SK-N-SH treated with all-trans-retinoic acid at 6 μM for 48 hours (cell line): ENCODE data around the gene CD83.

Experiments used
- ATAC-seq: fragments of 200-7000 bp; cut with Tn5 transposase; 3 replicates; pipeline ENCODE4 v1.9.1; 2020; ENCODE audit warnings: mild to moderate bottlenecking, moderate library complexity
- ARNTL ChIP-seq: fragments of 450-650 bp; formaldehyde crosslinking; IDR thresholded peaks from 2 replicates; pipeline ENCODE4 v1.5.0; 2020; ENCODE audit warnings: low read depth, mild to moderate bottlenecking, moderate library complexity, borderline replicate concordance
- BACH2 ChIP-seq: fragments of 250-450 bp; sonication (Bioruptor Pico); IDR thresholded peaks from 2 replicates; pipeline ENCODE4 v1.9.0; 2021; ENCODE audit warnings: mild to moderate bottlenecking, borderline replicate concordance
- GLIS3 ChIP-seq: fragments of 250-450 bp; sonication (Bioruptor Pico); IDR thresholded peaks from 2 replicates; pipeline ENCODE4 v1.5.0; 2020; ENCODE audit warnings: mild to moderate bottlenecking, moderate library complexity
- ISL1 ChIP-seq: fragments of 250-450 bp; sonication (Bioruptor Pico); IDR thresholded peaks from 2 replicates; pipeline ENCODE4 v2.1.2; 2022; ENCODE audit warnings: mild to moderate bottlenecking, moderate library complexity
- OSR1 ChIP-seq: fragments of 250-450 bp; sonication (Bioruptor Pico); IDR thresholded peaks from 2 replicates; pipeline ENCODE4 v1.8.0; 2022; ENCODE audit warnings: moderate library complexity, mild to moderate bottlenecking, inconsistent platforms
- PATZ1 ChIP-seq: fragments of 250-450 bp; sonication (Bioruptor Pico); IDR thresholded peaks from 2 replicates; pipeline ENCODE4 v1.8.0; 2020; ENCODE audit warnings: mild to moderate bottlenecking, moderate library complexity, borderline replicate concordance
- RARB ChIP-seq: fragments of 250-450 bp; sonication (Bioruptor Pico); IDR thresholded peaks from 2 replicates; pipeline ENCODE4 v1.8.0; 2021; ENCODE audit warnings: mild to moderate bottlenecking, moderate library complexity
- SNAI2 ChIP-seq: fragments of 250-450 bp; sonication (Bioruptor Pico); IDR thresholded peaks from 2 replicates; pipeline ENCODE4 v1.5.0; 2020; ENCODE audit warnings: mild to moderate bottlenecking, moderate library complexity
- TCF4 ChIP-seq: fragments of 250-450 bp; sonication (Bioruptor Pico); IDR thresholded peaks from 2 replicates; pipeline ENCODE4 v1.8.0; 2021; ENCODE audit warnings: mild to moderate bottlenecking, moderate library complexity, borderline replicate concordance
- TOX ChIP-seq: fragments of 250-450 bp; sonication (Bioruptor Pico); IDR thresholded peaks from 2 replicates; pipeline ENCODE4 v1.8.0; 2021; ENCODE audit warnings: mild to moderate bottlenecking, moderate library complexity, borderline replicate concordance
- ZC3H10 ChIP-seq: fragments of 250-450 bp; sonication (Bioruptor Pico); IDR thresholded peaks from 2 replicates; pipeline ENCODE4 v1.5.1; 2021; ENCODE audit warnings: mild to moderate bottlenecking, moderate library complexity
- ZFP3 ChIP-seq: fragments of 250-450 bp; sonication (Bioruptor Pico); IDR thresholded peaks from 2 replicates; pipeline ENCODE4 v1.5.0; 2020; ENCODE audit warnings: mild to moderate bottlenecking, moderate library complexity
- ZFP30 ChIP-seq: fragments of 450-650 bp; formaldehyde crosslinking; IDR thresholded peaks from 2 replicates; pipeline ENCODE4 v1.5.0; 2022; ENCODE audit warnings: mild to moderate bottlenecking, moderate library complexity
- ZNF70 ChIP-seq: fragments of 450-650 bp; formaldehyde crosslinking; IDR thresholded peaks from 2 replicates; pipeline ENCODE4 v1.5.0; 2020; ENCODE audit warnings: mild to moderate bottlenecking, moderate library complexity
- ZNF8 ChIP-seq: fragments of 450-650 bp; formaldehyde crosslinking; IDR thresholded peaks from 2 replicates; pipeline ENCODE4 v1.5.0; 2020; ENCODE audit warnings: mild to moderate bottlenecking, moderate library complexity
- TF ChIP-seq, protein P1 (sequence below): fragments of 250-450 bp; sonication (Bioruptor Pico); IDR thresholded peaks from 2 replicates; pipeline ENCODE4 v1.5.0; 2020; ENCODE audit warnings: mild to moderate bottlenecking, moderate library complexity
- TF ChIP-seq, protein P2 (sequence below): fragments of 250-450 bp; sonication (Bioruptor Pico); IDR thresholded peaks from 2 replicates; pipeline ENCODE4 v1.8.0; 2021; ENCODE audit warnings: low read depth, mild to moderate bottlenecking, moderate library complexity, borderline replicate concordance
- TF ChIP-seq, protein P3 (sequence below): fragments of 250-450 bp; sonication (Bioruptor Pico); IDR thresholded peaks from 2 replicates; pipeline ENCODE4 v1.5.1; 2021; ENCODE audit warnings: mild to moderate bottlenecking, moderate library complexity
- TF ChIP-seq, protein P4 (sequence below): fragments of 250-450 bp; sonication (Bioruptor Pico); IDR thresholded peaks from 2 replicates; pipeline ENCODE4 v1.5.1; 2020; ENCODE audit warnings: low read depth, mild to moderate bottlenecking, moderate library complexity

The CD83 gene

GRCh38 chr6:14086701-14087100 lies 30.9 kb upstream of the CD83 start:
- ATAC-seq: no peak

GRCh38 chr6:14088600-14089192 lies 28.9 kb upstream of the CD83 start:
- no peak for ATAC-seq
- TF ChIP-seq BACH2 (CRISPR knock-in tag) (no peak), TCF4 (CRISPR knock-in tag) (no peak), OSR1 (CRISPR knock-in tag) (no peak), ZC3H10 (no peak), ISL1 (CRISPR knock-in tag) (no peak), RARB (CRISPR knock-in tag) (no peak), PATZ1 (CRISPR knock-in tag) (no peak), ZNF8 (CRISPR knock-in tag) (no peak), SNAI2 (CRISPR knock-in tag) (no peak), ZFP30 (CRISPR knock-in tag) (no peak), ZNF70 (CRISPR knock-in tag) (no peak), TOX (CRISPR knock-in tag) (no peak), ZFP3 (no peak)
- TF ChIP-seq, protein P1, sequence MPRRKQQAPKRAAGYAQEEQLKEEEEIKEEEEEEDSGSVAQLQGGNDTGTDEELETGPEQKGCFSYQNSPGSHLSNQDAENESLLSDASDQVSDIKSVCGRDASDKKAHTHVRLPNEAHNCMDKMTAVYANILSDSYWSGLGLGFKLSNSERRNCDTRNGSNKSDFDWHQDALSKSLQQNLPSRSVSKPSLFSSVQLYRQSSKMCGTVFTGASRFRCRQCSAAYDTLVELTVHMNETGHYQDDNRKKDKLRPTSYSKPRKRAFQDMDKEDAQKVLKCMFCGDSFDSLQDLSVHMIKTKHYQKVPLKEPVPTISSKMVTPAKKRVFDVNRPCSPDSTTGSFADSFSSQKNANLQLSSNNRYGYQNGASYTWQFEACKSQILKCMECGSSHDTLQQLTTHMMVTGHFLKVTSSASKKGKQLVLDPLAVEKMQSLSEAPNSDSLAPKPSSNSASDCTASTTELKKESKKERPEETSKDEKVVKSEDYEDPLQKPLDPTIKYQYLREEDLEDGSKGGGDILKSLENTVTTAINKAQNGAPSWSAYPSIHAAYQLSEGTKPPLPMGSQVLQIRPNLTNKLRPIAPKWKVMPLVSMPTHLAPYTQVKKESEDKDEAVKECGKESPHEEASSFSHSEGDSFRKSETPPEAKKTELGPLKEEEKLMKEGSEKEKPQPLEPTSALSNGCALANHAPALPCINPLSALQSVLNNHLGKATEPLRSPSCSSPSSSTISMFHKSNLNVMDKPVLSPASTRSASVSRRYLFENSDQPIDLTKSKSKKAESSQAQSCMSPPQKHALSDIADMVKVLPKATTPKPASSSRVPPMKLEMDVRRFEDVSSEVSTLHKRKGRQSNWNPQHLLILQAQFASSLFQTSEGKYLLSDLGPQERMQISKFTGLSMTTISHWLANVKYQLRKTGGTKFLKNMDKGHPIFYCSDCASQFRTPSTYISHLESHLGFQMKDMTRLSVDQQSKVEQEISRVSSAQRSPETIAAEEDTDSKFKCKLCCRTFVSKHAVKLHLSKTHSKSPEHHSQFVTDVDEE (CRISPR knock-in tag): no peak
- TF ChIP-seq, protein P2, sequence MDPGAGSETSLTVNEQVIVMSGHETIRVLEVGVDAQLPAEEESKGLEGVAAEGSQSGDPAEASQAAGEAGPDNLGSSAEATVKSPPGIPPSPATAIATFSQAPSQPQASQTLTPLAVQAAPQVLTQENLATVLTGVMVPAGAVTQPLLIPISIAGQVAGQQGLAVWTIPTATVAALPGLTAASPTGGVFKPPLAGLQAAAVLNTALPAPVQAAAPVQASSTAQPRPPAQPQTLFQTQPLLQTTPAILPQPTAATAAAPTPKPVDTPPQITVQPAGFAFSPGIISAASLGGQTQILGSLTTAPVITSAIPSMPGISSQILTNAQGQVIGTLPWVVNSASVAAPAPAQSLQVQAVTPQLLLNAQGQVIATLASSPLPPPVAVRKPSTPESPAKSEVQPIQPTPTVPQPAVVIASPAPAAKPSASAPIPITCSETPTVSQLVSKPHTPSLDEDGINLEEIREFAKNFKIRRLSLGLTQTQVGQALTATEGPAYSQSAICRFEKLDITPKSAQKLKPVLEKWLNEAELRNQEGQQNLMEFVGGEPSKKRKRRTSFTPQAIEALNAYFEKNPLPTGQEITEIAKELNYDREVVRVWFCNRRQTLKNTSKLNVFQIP (CRISPR knock-in tag): no peak
- TF ChIP-seq, protein P3, sequence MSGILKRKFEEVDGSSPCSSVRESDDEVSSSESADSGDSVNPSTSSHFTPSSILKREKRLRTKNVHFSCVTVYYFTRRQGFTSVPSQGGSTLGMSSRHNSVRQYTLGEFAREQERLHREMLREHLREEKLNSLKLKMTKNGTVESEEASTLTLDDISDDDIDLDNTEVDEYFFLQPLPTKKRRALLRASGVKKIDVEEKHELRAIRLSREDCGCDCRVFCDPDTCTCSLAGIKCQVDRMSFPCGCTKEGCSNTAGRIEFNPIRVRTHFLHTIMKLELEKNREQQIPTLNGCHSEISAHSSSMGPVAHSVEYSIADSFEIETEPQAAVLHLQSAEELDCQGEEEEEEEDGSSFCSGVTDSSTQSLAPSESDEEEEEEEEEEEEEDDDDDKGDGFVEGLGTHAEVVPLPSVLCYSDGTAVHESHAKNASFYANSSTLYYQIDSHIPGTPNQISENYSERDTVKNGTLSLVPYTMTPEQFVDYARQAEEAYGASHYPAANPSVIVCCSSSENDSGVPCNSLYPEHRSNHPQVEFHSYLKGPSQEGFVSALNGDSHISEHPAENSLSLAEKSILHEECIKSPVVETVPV (CRISPR knock-in tag): no peak
- TF ChIP-seq, protein P4, sequence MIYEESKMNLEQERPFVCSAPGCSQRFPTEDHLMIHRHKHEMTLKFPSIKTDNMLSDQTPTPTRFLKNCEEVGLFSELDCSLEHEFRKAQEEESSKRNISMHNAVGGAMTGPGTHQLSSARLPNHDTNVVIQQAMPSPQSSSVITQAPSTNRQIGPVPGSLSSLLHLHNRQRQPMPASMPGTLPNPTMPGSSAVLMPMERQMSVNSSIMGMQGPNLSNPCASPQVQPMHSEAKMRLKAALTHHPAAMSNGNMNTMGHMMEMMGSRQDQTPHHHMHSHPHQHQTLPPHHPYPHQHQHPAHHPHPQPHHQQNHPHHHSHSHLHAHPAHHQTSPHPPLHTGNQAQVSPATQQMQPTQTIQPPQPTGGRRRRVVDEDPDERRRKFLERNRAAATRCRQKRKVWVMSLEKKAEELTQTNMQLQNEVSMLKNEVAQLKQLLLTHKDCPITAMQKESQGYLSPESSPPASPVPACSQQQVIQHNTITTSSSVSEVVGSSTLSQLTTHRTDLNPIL (CRISPR knock-in tag): no peak
- TF ChIP-seq, all 23 proteins: peak for 0

More at GRCh38 chr6:14086701-14087100, 30.9 kb upstream of the CD83 start:
- TF ChIP-seq ZNF8 (CRISPR knock-in tag): no peak
- TF ChIP-seq, protein P3 (CRISPR knock-in tag): no peak
- no peak for TF ChIP-seq GLIS3
- TF ChIP-seq, protein P1 (CRISPR knock-in tag): no peak
- TF ChIP-seq ZFP3: no peak
- TF ChIP-seq ARNTL (CRISPR knock-in tag): no peak
- TF ChIP-seq OSR1 (CRISPR knock-in tag): no peak
- TF ChIP-seq, protein P2 (CRISPR knock-in tag): no peak
